ENCODE measurements around the gene CNKSR3. TPM values are rescaled to one million over a fixed set of nuclear protein-coding genes. Genes with fewer than 3 reads are reported as not detected.

The CNKSR3 gene
- total RNA-seq, 1 donor: 0.31 TPM

DNA sequence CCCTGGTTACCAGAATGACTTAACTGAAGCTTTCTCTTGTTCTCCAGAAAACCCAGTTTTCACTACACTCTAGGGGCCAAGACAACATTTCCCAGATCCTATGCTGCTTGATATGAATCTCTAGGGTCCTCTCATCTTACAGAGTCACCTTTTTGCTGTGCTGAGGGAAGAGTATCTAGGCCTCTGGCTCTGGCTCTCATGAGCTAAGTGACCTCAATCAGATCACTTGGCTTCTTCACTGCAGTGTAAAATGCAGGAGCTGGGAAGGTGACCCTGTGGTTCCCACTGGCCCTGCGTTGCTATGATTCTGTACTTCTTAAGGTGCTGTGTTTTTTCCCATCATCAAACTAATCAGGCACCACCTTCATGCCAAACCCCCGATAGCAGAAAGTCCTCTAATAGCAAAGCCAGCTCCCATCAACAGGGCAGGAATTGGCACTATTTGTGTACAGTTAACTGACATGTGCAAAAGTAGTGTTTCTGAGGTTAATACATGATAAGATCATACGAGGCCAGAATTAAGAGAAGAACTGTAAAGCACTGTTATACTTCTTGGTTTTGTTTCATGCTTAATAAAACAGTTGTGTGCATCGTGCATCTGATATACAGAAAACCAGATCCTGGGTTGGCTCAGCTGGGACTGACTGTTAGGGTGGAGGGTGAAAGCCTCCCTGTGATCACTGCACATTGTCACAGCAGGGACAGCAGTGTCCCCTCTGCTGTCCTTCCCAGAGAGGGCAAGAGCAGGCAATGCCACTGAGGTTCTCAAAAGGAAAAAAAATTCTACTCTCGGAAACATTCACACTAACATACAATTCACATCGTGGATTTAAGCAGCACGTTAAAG is 46.7 kb downstream of the CNKSR3 start:
- no peaks in the 10 kb centered on the region for H3K4me1 ChIP-seq (ENCODE audit: insufficient read depth, low read length)
- H3K27me3 ChIP-seq (ENCODE audit: insufficient read depth, low read length): no peaks in the 10 kb centered on the region
- H3K9me3 ChIP-seq (ENCODE audit: low read depth, low read length): no peaks in the 10 kb centered on the region
- no peak overlapping the region for H3K4me3 ChIP-seq (ENCODE audit: low read length)

GRCh38 chr6:154462425-154462824 is 48.1 kb downstream of the CNKSR3 start:
- Histone ChIP-seq H3K4me1 (ENCODE audit: insufficient read depth, low read length) (no peaks in the 10 kb centered on the region), H3K4me3 (ENCODE audit: low read length) (no peak overlapping the region), H3K9me3 (ENCODE audit: low read depth, low read length) (no peaks in the 10 kb centered on the region), H3K27me3 (ENCODE audit: insufficient read depth, low read length) (no peaks in the 10 kb centered on the region)

- Histone ChIP-seq H3K4me3 (ENCODE audit: low read length) (no peak overlapping the region), H3K4me1 (ENCODE audit: insufficient read depth, low read length) (no peaks in the 10 kb centered on the region), H3K27me3 (ENCODE audit: insufficient read depth, low read length) (no peaks in the 10 kb centered on the region), H3K9me3 (ENCODE audit: low read depth, low read length) (no peaks in the 10 kb centered on the region)
Observed at GRCh38 chr6:154461348-154461747, 49.1 kb downstream of the CNKSR3 start.

DNA sequence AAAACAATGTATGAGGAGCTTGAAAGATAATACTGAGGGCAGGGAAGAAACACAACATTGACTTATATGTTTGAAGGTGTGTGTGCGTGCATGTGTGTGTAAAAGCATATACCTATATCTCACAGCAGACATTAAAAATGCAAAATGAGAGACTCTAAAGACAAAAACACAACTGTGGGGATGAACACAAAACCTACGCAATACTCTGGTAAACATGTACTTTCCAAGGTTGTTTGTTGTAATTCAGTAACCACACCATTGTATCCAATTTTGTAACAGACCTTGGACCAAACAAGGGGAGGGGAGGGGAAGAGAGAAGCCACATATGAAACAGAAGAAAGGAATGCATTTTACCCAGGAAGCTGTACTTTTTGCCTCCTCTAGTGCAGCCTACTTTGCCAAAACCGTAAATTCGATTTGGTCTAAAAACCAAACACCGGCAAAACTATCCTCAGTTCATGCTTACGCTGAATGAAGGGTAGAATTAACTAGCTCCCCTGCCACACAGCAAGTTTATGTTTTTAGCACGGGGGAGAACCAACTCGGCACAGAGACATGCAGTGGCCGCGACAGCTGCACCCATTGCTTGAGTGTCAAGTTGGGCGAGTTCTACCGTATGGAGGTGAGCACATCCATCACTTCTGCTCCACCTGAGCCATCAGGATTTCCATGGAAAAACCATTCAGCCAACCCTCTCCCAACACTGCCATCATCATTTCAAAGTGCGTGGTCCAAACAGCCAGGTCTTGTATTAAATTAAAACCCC is 50.0 kb downstream of the CNKSR3 start:
- no peaks in the 10 kb centered on the region for H3K9me3 ChIP-seq (ENCODE audit: low read depth, low read length)
- H3K4me1 ChIP-seq (ENCODE audit: insufficient read depth, low read length): no peaks in the 10 kb centered on the region
- H3K27me3 ChIP-seq (ENCODE audit: insufficient read depth, low read length): no peaks in the 10 kb centered on the region
- no peak overlapping the region for H3K4me3 ChIP-seq (ENCODE audit: low read length)

GRCh38 chr6:154459513-154459912 is 51.0 kb downstream of the CNKSR3 start:
- no peaks in the 10 kb centered on the region for H3K9me3 ChIP-seq (ENCODE audit: low read depth, low read length)
- H3K4me1 ChIP-seq (ENCODE audit: insufficient read depth, low read length): no peaks in the 10 kb centered on the region
- no peak overlapping the region for H3K4me3 ChIP-seq (ENCODE audit: low read length)
- no peaks in the 10 kb centered on the region for H3K27me3 ChIP-seq (ENCODE audit: insufficient read depth, low read length)

DNA sequence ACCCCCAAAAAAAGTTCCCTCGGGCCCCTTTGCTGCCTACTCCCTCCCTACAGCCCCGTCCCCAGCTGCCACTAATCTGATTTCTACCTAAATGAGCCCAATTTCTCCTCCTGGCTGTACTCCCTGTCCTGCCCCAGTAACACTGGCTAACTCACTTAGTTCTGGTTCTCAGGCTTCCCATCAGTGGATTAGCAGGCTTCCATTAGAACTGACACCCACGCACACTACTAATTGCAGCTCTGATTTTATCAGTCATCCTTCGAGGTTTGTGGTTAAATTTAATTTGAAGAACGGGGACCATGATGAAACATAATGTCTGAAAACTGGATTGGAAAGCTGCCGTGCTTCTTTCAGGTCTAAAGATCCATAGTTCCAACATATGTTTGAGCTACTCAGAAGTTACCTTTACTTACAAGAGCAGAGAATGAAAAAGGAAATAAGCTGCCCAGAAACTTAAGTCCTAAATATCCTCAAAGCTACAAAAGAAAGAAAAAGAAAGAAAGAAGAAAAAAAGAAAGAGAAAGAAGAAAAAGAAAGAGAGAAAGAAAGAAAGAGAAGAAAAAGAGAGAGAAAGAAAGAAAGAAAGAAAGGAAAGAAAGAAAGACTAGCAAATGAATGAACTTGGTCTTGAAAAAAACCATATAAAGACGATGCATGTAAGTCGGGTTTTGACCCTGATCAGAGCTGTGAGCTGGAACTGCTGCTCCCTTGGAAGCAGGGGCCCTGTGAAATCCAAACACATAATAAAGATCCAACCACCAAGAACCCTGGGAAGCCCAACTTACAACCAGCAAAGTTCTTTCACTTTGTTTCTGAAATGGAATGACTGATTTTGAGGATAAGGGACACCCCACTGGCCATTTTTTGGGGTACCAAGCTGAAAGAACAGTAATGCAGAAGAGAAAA is 51.7 kb downstream of the CNKSR3 start:
- Histone ChIP-seq H3K4me1 (ENCODE audit: insufficient read depth, low read length) (no peaks in the 10 kb centered on the region), H3K27me3 (ENCODE audit: insufficient read depth, low read length) (no peaks in the 10 kb centered on the region), H3K9me3 (ENCODE audit: low read depth, low read length) (no peaks in the 10 kb centered on the region), H3K4me3 (ENCODE audit: low read length) (no peak overlapping the region)

GRCh38 chr6:154457881-154458284 is 52.6 kb downstream of the CNKSR3 start:
- Histone ChIP-seq H3K4me1 (ENCODE audit: insufficient read depth, low read length) (no peaks in the 10 kb centered on the region), H3K9me3 (ENCODE audit: low read depth, low read length) (no peaks in the 10 kb centered on the region), H3K4me3 (ENCODE audit: low read length) (no peak overlapping the region), H3K27me3 (ENCODE audit: insufficient read depth, low read length) (no peaks in the 10 kb centered on the region)

GRCh38 chr6:154457046-154457713 is 53.3 kb downstream of the CNKSR3 start:
- Histone ChIP-seq H3K4me1 (ENCODE audit: insufficient read depth, low read length) (no peaks in the 10 kb centered on the region), H3K4me3 (ENCODE audit: low read length) (no peak overlapping the region), H3K9me3 (ENCODE audit: low read depth, low read length) (no peaks in the 10 kb centered on the region), H3K27me3 (ENCODE audit: insufficient read depth, low read length) (no peaks in the 10 kb centered on the region)

DNA sequence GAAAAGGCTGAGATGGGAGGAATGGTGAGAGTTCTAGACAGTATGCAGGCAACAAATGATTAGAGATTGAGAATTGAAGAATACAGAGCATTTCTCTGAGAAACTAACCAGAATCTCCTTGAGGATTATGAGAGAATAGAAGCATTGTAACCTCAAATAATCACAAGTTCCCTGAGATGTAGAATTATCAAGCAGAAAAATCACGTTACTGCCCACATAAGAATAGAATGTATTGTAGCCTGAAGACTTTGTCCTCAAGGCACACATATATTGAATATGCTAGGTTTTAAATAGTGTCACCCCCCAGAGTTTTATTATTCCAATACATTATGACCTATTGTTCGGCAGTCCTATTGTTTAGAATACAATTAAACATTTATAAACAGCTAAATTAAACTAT is 57.2 kb downstream of the CNKSR3 start:
- Histone ChIP-seq H3K27me3 (ENCODE audit: insufficient read depth, low read length) (no peaks in the 10 kb centered on the region), H3K4me3 (ENCODE audit: low read length) (no peak overlapping the region), H3K4me1 (ENCODE audit: insufficient read depth, low read length) (no peaks in the 10 kb centered on the region), H3K9me3 (ENCODE audit: low read depth, low read length) (no peaks in the 10 kb centered on the region)

GRCh38 chr6:154450498-154450897 is 60.0 kb downstream of the CNKSR3 start:
- Histone ChIP-seq H3K27me3 (ENCODE audit: insufficient read depth, low read length) (no peaks in the 10 kb centered on the region), H3K9me3 (ENCODE audit: low read depth, low read length) (no peaks in the 10 kb centered on the region), H3K4me1 (ENCODE audit: insufficient read depth, low read length) (no peaks in the 10 kb centered on the region), H3K4me3 (ENCODE audit: low read length) (no peak overlapping the region)

DNA sequence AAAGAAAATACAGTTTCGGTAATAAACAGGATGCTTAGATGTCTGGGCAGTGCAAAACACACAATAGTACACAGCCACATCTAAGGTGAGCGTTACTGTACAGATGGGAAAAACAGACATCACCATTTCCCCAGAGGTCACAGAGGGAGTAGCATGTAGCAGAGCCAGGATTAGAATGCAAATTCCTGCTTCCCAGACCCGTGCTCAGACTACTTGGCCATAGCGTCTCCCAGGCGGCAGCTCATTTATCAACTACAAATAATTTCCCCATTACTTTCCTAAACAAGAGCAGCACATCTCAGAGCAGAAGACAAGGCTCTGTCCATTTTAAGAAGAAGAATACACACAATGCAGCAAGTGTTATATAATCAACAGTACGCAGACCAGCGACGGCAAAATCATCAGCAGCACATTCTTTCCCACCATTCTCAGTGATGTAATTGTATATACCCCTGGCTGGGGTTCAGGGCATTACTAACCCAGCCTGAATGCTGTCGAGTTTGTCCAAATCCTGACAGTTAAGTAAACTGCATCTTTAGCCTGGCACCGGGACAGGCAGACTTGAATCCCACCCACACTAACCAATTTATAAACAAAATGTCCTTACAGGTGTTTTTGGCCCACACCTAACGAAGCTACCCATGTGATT is 61.9 kb downstream of the CNKSR3 start:
- Histone ChIP-seq H3K4me3 (ENCODE audit: low read length) (no peak overlapping the region), H3K27me3 (ENCODE audit: insufficient read depth, low read length) (no peaks in the 10 kb centered on the region), H3K9me3 (ENCODE audit: low read depth, low read length) (no peaks in the 10 kb centered on the region), H3K4me1 (ENCODE audit: insufficient read depth, low read length) (no peaks in the 10 kb centered on the region)

DNA sequence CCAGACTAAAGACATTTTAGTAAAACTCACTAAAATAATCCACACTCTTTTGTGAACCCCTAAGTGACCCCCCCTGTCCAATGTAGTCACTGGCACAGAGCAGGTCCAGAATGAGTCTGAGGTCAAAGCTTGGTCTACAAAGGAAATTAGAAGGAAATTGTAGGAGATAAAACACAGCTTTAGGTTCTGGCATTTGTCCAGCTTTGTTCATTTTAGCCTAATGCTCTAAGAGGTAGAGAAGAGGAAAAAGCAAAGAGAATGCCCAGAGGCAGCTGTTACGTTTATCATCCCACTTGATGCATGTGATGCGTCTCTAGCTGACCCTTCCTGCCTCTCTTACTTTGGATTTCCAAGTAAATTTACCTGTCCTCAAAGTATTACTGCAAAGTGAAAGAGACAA is 62.5 kb downstream of the CNKSR3 start:
- H3K4me3 ChIP-seq (ENCODE audit: low read length): no peak overlapping the region
- H3K4me1 ChIP-seq (ENCODE audit: insufficient read depth, low read length): no peaks in the 10 kb centered on the region
- H3K27me3 ChIP-seq (ENCODE audit: insufficient read depth, low read length): no peaks in the 10 kb centered on the region
- H3K9me3 ChIP-seq (ENCODE audit: low read depth, low read length): no peaks in the 10 kb centered on the region

DNA sequence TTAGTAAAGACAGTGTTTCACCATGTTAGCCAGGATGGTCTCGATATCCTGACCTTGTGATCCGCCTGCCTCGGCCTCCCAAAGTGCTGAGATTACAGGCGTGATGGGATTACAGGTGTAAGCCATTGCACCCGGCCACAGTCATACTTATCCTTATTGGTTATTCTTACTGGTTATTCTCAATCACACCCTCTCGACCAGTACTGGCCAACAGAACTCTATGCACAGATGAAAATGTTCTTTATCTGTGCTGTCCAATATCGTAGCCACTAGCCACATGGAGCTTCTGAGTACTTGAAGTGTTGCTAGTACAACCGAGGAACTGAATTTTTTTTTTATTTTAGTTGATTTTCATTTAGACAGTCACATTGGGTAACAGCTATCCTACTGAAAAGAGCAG is 63.5 kb downstream of the CNKSR3 start:
- no peaks in the 10 kb centered on the region for H3K9me3 ChIP-seq (ENCODE audit: low read depth, low read length)
- H3K4me3 ChIP-seq (ENCODE audit: low read length): no peak overlapping the region
- H3K4me1 ChIP-seq (ENCODE audit: insufficient read depth, low read length): no peaks in the 10 kb centered on the region
- H3K27me3 ChIP-seq (ENCODE audit: insufficient read depth, low read length): no peaks in the 10 kb centered on the region

- H3K27me3 ChIP-seq (ENCODE audit: insufficient read depth, low read length): no peaks in the 10 kb centered on the region
- no peak overlapping the region for H3K4me3 ChIP-seq (ENCODE audit: low read length)
- H3K4me1 ChIP-seq (ENCODE audit: insufficient read depth, low read length): no peaks in the 10 kb centered on the region
- no peaks in the 10 kb centered on the region for H3K9me3 ChIP-seq (ENCODE audit: low read depth, low read length)
Observed at GRCh38 chr6:154445417-154445816, 65.1 kb downstream of the CNKSR3 start.
